Dermis blood vessel endothelial cell (primary cell): ENCODE data around the gene FHIT. TPM values are rescaled to one million over a fixed set of nuclear protein-coding genes. Genes with fewer than 3 reads are reported as not detected.

ENCODE experiments used
- DNase-seq: peaks from one replicate; pipeline ENCODE4 v3.0.0; 2010
- total RNA-seq: library from RNA; depleted of rRNA; stranded (reverse); fragments of >200 nt; gene quantifications from 2 replicates; pipeline ENCODE4 v1.2.3, GENCODE V29; 2014

Gene FHIT
- total RNA-seq, 1 donor from 2014 or later = 0.51 TPM

GRCh38 chr3:60316121-60316797, 935.0 kb downstream of the FHIT start:
- no peak for DNase-seq

GRCh38 chr3:60313951-60314461, 937.2 kb downstream of the FHIT start:
- DNase-seq = no peak

- no peak for DNase-seq
Measured at GRCh38 chr3:60313231-60313798, 937.9 kb downstream of the FHIT start.

GRCh38 chr3:60309539-60310268, 941.5 kb downstream of the FHIT start:
- no peak for DNase-seq

GRCh38 chr3:60308808-60309207, 942.4 kb downstream of the FHIT start:
- no peak for DNase-seq

- DNase-seq = no peak
Measured at GRCh38 chr3:60307562-60308199, 943.6 kb downstream of the FHIT start.

- DNase-seq = no peak
Measured at GRCh38 chr3:60304112-60304511, 947.1 kb downstream of the FHIT start.

GRCh38 chr3:60303160-60303559, 948.1 kb downstream of the FHIT start:
- no peak for DNase-seq

GRCh38 chr3:60301142-60301541, 950.1 kb downstream of the FHIT start:
- DNase-seq = no peak

GRCh38 chr3:60298141-60298540, 953.1 kb downstream of the FHIT start:
- no peak for DNase-seq

GRCh38 chr3:60294181-60294580, 957.1 kb downstream of the FHIT start:
- DNase-seq = no peak

GRCh38 chr3:60291115-60291514, 960.1 kb downstream of the FHIT start:
- no peak for DNase-seq

GRCh38 chr3:60290122-60290492, 961.1 kb downstream of the FHIT start:
- DNase-seq = no peak

GRCh38 chr3:60289341-60290121, 961.7 kb downstream of the FHIT start:
- DNase-seq = no peak

- DNase-seq = no peak
Measured at GRCh38 chr3:60282866-60283265, 968.4 kb downstream of the FHIT start.

GRCh38 chr3:60281970-60282369, 969.3 kb downstream of the FHIT start:
- DNase-seq = no peak

- DNase-seq = no peak
Measured at GRCh38 chr3:60277361-60277800, 973.9 kb downstream of the FHIT start.

- DNase-seq = no peak
Measured at GRCh38 chr3:60276615-60277014, 974.6 kb downstream of the FHIT start.

GRCh38 chr3:60274646-60275045, 976.6 kb downstream of the FHIT start:
- no peak for DNase-seq

GRCh38 chr3:60274098-60274497, 977.2 kb downstream of the FHIT start:
- DNase-seq = no peak

- no peak for DNase-seq
Measured at GRCh38 chr3:60269829-60270266, 981.4 kb downstream of the FHIT start.

- DNase-seq = no peak
Measured at GRCh38 chr3:60269377-60269776, 981.9 kb downstream of the FHIT start.
